HG03442 (cell line): ENCODE data around the gene ZBTB18.

Experiments
- ATAC-seq: cut with Tn5 transposase; IDR thresholded peaks from one replicate; pipeline ENCODE4 v1.9.1; 2021; ENCODE audit warnings: mild to moderate bottlenecking, moderate library complexity; ENCODE audit not compliant: unreplicated experiment

The ZBTB18 gene

DNA sequence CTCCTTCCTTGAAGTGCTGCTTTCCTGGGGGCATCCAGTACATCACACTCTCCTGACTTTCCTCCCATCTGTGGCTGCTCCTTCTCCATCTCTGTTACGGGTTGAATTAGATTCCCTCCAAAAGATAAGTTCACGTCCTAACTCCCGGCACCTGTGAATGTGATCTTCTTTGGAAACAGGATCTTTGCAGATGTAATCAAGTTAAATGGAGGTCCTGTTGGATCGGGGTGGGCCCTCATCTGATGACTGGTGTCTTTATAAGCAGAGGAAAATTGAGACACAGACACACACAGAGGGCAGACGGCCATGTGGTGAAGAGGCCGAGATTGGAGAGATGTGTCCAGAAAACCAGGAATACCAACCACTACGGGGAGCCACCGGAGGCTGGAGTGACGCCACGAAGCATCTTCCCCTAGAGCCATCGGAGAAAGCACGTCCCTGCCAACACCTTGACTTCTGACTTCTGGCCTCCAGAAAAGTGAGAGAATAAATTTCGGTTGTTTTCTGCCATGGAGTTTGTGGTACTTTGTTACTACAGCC lies 36.0 kb downstream of the ZBTB18 start:
- ATAC-seq, result no peak

DNA sequence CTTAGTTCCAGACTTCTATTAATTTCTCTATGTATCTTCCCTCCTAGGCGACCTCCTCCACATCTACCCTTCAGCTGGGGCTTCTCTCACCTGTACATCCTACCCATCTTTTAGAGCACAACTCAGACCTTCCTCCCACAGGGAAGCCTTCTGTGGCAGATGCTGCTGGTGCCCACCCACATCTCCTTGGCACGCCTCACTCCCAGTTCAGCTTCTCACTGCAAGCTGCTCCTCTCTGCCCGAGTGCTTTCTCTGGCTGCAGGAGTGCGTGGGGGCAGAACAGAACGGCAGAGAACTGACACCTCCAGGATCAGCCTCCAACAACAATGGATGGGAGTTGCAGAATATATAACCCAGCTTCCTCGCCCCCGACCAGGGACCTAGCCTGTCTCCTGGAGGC lies 36.5 kb downstream of the ZBTB18 start:
- ATAC-seq, result no peak

DNA sequence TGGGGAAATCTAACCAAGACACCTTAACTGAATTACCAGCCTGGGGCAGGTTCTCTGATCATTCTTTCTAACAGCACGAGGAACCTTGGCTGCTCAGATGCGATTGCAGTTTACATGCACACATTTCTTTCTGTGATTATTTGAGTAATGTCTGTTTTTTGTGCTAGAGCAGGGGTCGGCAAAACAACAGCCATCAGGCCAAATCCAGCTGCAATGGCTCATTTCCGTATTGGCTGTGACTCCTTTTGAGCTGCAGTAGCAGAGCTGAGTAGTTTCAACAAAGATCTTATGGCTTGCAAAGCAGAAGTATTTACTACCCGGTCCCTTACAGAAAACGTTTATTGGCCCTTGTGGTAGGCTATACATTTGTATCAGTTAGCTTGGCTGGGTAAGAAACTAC lies 37.1 kb downstream of the ZBTB18 start:
- ATAC-seq, result no peak

DNA sequence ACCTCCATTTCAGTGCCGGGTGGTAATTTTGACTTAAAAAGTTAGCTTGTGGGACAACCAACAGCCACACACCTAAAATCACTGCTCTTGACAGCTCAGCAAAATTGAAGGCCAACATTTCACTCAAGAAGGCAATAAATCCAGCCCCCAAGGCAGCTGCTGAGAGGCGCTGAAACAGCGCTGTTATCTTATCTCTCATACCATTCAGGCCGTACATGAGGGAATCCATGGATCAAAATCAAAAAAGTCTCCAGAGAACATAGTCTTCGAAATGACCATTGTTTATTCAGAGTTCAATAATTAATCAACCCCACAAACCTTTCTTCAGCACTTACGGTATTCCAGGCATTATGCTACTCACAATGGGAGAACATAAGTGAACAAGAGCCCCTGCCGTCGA lies 38.5 kb downstream of the ZBTB18 start:
- no peak for ATAC-seq

DNA sequence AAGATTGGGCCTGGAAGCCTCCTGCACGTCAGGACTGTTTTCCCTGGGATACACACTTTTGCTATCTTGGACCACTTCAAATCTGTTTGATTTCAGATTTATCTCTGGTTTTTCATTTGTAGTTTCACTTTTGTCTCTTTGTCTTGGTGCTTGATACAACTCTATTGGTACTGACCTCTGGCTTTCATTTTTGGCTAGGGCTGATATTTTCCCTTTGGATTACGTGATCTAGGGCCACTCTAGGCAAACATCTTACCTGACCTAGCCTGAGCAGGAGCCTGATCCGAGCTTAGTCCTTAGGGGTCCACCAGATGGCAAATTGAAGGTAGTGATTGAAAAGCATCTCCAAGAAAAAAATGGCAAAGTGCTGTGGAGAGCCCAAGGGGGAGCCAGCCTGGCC lies 39.6 kb downstream of the ZBTB18 start:
- ATAC-seq, result no peak

DNA sequence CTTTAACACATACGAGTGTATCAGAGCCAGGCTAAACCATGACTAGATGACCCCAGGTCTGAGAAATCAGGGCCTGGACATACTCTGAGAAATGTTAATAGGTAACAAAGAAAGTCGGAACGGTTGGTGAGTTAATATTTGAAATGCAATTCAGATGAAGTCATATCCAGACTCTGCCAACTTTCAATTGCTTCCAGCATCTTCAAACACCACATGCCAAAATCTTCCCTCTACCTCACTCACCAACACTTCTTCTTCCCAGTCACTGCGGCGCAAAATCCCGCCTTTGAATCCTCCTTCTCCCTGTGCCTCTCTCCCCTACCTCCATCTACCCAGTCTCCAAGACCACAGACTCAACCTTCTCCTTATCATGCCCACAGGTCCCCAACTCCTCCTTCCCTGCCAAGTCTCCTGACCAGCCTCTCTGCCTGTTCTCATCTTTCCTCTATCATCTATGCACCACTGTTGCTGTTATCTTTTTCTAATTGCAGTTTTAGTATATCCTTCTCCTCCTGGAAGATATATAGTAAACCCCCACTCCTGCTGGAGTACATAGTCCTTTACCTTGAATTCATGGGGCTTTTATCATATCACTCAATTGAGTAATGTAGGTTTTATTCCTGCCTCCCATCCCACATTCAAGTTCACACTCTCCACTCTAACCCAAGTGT lies 41.3 kb downstream of the ZBTB18 start:
- ATAC-seq, result no peak

DNA sequence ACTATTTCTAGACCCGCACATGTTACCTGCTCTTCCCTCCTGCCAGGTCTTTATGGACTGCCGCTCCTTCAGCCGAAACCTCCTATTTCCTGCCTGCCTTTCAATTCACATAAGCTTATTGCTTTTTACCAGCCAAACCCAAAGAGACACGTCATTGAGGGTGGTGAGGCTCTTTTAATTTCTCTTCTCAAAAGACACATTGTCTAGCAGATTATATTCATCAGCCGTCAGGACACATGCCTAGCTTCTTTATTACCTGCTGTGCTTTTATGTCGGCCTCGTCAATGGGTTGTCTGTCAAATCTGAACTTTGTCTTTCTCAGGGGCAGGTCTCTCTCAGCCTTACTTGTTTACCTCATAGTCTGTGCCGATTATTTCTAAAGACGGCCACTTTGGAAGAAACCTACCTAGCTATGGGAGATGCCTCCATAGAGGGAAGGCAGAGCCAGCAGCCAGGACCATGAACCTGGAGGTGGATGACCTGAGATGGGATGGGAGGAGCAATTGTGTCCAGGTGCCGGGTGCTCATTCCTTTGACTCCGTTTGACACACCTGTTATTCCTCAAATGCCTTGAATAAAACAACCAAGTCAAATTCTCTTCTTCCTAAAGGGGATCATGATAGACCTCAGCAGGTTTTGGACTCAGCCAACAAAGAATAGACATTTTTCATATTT lies 42.0 kb downstream of the ZBTB18 start:
- ATAC-seq, result no peak

DNA sequence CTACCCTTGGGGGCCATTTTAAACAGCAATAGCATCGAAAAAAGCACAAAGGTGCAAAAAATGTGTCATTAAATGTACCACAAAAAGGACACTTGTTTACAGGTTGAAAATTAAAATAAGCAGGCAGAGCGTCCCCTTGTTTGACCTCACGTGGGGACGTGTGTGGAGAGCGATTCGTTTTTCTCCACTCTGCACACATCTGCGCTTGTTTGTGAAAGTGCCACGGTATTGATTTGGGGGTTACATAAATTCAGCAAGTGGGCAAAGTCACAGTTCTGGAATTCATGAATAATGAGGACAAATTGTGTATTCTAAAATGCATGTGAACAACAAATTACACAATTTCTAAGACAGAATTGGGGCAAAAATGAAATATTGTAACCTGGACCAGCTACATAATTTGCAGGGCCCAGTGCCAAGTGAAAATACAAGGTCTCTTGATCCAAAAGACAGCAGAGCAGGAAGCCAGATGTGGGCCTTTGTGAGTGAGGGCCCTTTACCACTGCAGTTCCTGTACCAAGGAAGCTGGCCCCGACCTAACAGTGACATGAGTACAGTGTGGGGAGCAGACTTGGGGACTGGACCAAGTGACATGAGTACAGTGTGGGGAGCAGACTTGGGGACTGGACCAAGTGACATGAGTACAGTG lies 43.9 kb downstream of the ZBTB18 start:
- ATAC-seq, result no peak

DNA sequence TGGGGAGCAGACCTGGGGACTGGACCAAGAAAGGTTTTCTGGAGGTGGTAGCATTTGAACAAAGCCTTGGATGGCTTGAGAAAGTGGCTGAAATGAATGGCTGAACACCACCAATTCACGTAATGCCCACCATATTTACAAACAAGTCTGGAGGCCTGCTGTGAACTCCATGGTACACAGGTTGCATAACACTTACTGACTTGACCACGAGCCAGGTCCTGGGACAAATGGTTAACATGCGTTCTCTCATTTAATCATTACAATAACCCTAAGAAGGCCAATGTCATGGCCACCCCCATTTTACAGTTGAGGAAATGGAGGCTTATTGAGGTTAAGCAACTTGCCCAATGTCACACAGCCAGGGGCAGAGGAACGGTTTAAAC lies 44.4 kb downstream of the ZBTB18 start:
- no peak for ATAC-seq

DNA sequence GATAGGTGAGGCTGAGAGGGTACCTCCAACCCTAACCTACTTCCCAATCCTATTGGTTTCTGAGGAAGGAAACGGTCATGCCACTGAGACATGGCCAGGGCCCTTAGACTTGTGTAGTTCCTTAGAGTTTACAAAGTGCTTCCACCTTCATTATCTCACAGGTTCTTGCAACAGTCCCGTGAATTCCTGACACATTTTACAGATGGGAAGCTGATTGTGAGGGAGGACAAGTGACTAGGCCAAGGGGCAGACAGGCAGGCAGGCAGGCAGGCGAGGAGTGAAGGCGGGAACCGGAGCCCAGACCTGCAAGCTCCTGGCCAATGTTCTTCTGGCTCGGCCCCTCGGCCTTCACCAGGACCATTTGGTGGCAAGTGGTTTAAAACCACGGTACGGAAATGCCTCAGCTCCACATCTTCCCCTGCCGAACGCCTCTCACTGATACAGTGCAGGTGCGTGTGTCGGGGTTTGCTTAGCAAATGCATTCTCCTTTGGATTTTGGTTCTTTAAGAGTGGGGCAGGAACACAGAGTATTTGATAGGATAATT lies 45.1 kb downstream of the ZBTB18 start:
- no peak for ATAC-seq

DNA sequence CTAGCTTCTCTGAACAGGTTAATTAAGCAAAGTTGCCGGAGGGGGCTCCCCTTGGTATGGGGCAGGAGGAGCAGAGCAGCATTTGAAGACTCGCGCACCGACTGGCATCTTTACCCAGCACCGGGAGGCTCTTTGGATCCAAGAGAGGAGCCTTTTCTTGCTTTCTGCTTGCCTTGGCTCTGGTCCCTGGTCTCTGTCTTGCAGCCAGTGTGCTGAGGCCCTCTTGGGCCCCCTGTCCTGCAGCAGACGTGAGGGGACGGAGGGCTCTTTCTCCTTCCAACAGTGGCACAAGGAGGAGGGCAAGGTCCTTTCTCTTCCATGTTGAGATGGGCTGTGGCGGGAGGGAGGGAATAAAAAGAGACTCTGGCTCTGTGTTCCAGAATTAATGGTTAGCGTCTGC lies 45.6 kb downstream of the ZBTB18 start:
- no peak for ATAC-seq

DNA sequence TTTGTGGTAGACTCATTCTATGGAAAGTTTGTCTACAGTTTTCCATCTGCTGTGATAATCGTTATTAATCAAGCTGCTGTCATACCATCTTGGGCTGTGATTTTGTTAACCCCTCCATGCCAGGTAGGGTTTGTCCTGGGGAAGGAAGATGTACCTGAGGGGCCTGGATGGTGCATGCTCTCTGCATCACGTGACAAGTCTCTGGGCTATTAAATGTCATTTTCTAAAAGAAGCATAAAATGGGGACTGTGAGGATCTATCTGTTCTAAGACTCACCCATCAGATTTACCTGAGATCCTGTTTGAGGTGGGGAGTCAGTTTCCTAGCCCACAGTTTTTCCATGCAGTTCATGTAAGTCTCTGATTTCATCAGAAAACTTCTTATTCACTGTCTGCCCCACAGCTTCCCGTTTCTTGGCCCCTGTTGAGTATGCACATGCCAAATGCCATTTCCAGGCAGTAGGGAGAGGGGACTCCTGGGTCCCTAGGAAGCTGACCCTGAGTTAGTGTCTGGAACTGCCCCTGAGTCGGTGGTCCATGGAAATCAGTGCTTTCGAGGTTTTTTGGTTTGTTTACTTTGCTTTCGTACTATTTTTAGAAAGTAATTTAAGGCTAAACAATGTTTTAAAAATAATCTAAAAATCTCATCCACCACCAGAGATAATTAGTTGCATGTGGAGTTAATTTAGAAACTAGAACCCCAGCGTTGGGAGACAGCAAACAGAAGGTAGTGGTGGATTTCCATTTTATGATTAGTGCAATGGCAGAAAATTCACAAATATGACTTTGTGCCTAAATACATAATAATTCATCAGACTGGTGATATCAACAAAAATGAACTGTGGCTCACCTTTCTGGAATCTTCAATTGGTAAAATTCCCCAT lies 46.7 kb downstream of the ZBTB18 start:
- ATAC-seq, result no peak

DNA sequence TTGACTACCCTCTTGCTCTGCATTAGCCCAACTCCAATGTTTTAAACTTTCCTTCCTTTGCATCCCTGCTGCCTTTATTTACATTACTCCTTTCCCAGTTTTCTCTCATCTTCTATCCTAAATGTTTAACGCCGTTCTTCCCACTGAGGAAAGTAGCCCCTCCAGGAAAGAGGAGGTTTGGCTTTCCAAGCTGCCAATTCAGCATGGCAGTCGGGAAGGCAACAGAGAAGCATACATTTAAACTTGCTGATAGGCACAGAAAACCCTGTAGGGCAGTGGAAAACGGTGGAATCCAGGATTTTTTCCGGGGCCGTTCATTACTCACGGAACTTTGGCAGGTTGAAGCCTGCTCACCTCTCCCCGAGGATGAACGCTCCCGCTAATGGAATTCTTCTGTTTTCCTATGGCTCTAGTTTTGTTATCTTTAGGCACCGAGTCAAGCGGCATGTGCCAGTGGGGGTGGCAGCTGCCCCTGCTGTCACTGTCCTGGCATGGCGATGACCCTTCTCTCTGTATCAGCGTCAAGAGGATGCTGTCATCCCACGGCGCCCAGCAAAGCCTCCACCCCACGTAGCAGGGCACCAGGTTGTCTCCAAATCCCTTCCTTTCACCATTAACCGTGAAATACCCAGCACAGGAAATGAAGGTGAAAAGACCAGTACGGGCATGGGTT lies 48.3 kb downstream of the ZBTB18 start:
- ATAC-seq, result no peak

DNA sequence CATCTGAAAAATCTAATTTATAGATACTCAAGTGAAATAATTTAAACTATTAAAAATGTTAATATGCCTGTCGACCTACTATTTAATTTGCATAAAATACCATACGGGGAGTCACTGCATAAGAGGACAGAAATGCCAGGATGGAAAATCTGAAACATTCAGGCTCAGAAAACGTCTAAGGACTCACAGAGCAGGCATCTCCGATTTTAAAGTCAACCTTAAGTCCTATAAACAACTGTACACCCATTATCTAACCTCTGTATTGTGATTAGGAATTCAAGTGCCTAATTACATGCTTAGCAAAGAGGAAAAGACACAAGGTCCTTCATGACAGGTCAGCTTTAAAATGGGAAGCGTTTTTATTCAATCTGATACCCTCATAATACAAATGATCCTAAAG lies 49.2 kb downstream of the ZBTB18 start:
- no peak for ATAC-seq

DNA sequence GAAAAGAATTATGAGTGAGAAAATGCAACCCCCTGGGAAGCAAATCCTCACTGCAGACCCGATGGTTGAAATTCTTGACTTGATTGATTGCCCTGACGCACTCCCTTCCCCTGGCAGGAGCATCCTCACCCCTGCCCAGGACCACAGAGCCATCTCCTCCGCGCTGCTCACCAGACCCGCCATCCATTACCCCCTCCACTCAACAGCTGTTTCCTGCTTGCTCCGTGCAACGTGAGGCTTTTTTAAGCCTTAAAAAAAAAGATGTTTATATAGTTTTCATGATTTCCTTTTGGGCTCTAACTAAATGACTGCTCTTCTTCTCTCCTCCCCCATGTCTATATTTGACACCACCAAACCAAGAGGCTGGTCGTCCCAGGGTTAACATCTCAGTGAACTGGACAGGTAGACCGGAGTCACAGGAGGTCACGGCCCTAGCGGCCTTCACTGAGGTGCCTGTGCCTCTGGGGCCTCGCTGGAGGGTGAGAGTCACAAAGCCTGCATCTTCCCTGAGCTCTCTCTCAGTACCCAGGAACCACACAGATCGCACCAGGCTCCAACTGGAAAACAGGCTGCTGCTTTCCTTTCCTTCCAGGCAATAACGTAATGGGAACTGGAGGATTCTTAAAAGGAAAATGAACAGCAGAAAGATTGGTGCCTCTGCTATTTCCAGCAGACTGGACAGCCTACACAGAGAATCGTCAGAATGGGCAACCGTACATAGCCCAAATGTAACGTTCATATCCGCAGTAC lies 49.8 kb downstream of the ZBTB18 start:
- no peak for ATAC-seq

DNA sequence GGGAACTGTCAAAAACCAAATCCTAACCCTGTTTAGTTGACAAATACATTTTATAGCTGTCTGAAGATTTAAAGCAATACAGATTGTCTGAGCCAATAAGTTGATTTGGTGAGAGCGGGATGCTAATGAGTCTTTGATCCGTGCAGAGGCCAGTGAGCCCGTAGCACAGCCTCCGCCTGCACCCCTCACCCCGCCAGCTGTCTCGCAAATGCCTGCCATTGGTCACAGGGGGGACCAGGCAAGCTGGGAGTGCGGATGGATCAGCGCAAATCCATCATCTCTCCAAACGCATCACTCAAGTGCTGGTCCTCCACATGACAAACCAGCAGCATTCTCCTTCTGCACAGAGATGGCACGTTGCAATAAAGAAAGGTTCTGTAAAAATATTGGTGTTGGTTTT lies 51.0 kb downstream of the ZBTB18 start:
- ATAC-seq, result no peak

DNA sequence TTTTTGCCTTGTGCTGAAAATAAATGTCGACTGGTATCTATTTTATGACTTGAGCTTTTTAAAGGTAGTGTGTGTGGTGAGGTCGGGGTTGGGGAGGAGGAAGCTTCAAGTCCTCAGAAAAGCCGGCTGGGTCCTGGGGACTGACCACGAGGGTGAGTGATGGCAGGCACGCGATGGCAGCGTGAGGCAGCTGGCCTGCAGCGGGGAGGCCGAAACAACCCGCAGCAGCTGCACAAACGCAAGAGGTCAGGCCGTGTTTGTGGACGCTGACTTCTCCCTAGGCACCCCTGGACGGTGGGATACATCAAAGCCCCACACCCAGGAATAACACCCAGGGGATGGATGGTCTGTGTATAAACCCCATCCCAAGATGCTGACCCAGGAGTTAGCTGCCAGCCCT lies 51.4 kb downstream of the ZBTB18 start:
- ATAC-seq, result no peak

DNA sequence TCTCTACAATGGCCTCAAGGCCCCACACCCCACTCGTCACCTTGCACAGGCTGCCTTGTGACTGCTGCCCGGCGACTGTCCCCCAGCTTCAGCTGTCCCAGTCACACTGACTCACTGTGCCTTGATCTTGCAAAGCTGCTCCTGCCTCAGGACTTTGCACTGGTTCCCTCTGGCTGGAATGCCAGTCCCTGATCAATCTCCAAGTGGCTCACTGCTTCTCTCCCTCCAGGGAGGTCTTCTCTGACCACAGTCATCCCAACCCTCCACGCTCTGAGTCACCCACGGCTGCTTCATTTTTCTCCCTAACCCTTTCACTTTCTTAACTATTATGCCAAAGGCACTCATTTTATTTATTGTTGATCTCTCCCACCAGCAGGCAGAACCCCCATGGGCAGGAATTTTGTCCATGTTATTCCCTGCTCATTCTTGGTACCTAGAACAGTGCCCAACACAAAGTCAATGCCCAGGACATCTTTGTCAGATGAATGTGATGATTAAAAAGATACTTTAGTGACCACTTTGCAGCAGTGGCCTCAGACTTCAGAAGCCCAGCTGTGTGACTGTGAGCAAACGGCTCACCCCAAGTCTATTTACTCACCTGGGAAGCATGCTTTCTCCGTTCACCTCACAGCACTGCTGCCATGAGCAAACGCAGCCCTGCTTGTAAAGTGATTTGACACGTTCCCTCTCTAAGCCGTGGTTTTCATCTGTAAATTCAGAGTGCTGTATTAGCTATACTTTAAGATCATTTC lies 53.4 kb downstream of the ZBTB18 start:
- ATAC-seq, result no peak

DNA sequence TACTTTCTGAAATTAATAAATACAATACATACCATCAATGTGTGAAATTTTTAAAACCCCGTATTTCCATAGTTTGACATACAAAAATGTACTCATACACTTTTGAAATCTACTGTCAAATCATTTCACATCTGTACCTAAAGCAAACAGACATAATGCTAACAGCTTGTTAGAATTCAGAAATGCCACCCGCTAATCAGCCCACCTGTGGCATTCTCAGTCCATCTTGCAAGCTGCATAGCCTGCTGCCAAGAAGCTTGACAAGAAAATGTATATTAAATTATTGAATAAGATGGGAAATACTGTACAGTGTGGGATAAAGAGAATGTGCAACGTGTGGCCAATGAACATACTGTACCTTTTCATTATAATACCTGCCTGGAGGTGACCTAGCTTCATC lies 55.1 kb downstream of the ZBTB18 start:
- ATAC-seq, result no peak
